Activated CD8-positive, alpha-beta T cell treated with anti-CD3 and anti-CD28 coated beads for 36 hours (primary cell): Measurements from ENCODE around the gene CLDN4. TPM values are rescaled to one million over a fixed set of nuclear protein-coding genes. Genes with fewer than 3 reads are reported as not detected.
"Not testable (repeated sequence)": the region's sequence is repeated elsewhere in the genome, so short reads cannot be mapped to it uniquely, and the experiment has no call there.

Source experiments
- ATAC-seq: fragments of 200-7000 bp; cut with Tn5 transposase; one replicate; pipeline ENCODE4 v1.10.0; 2021; ENCODE audit warnings: mild to moderate bottlenecking, moderate library complexity
- CTCF ChIA-PET: fragments of 350-600 bp; sonication (Branson Sonifier 250); formaldehyde crosslinking; loops from one replicate; lab custom pipeline; 2021; ENCODE audit warnings: antibody characterized with exemption; lab: Charles Lee
- POLR2A ChIA-PET: fragments of 350-600 bp; sonication (Branson Sonifier 250); formaldehyde crosslinking; loops from one replicate; lab custom pipeline; 2021; ENCODE audit warnings: antibody characterized with exemption; lab: Charles Lee
- DNase-seq: peaks from one replicate; pipeline ENCODE4 v3.0.0-alpha.2; 2020
- H3K27ac Mint-ChIP-seq: one replicate; pipeline ENCODE4 v1.8.0; 2021; ENCODE audit warnings: mild to moderate bottlenecking, mixed read lengths
- H3K27me3 Mint-ChIP-seq: one replicate; pipeline ENCODE4 v1.8.0; 2021; ENCODE audit warnings: mixed read lengths
- H3K36me3 Mint-ChIP-seq: one replicate; pipeline ENCODE4 v1.8.0; 2021; ENCODE audit warnings: low read depth, mixed read lengths
- H3K4me1 Mint-ChIP-seq: one replicate; pipeline ENCODE4 v1.8.0; 2021; ENCODE audit warnings: low read depth, mixed read lengths
- H3K4me3 Mint-ChIP-seq: one replicate; pipeline ENCODE4 v1.8.0; 2021; ENCODE audit warnings: mild to moderate bottlenecking, moderate library complexity, mixed read lengths
- H3K9me3 Mint-ChIP-seq: one replicate; pipeline ENCODE4 v1.8.0; 2021; ENCODE audit warnings: mixed read lengths
- CTCF ChIP-seq: fragments of 200-600 bp; IDR thresholded peaks from one replicate; pipeline ENCODE4 v1.8.0; 2022; ENCODE audit warnings: antibody characterized with exemption, mild to moderate bottlenecking
- intact Hi-C: fragments of 100-400 bp; cut with micrococcal nuclease; formaldehyde crosslinking; loops from one replicate; pipeline ENCODE4 v1.10.0; 2022
- total RNA-seq, 2 experiments: library from RNA; stranded (reverse); gene quantifications; one replicate each; pipeline ENCODE4 v1.2.3, GENCODE V29; 2021

Gene CLDN4
- under 1 TPM; 0.20 to 0.72 TPM for total RNA-seq

GRCh38 chr7:73830681-73831583 is at the start of gene CLDN4:
Gene CLDN4, plus strand, starts transcription at chr7:73830996. Its CDS starts 206 bp downstream, at chr7:73831202.
- Mint-ChIP-seq H3K9me3 (no peaks in the 10 kb centered on the region), H3K4me1 (peaks cover 22% of the 10 kb centered on the region), H3K36me3 (no peaks in the 10 kb centered on the region), H3K27me3 (peaks cover 14% of the 10 kb centered on the region), H3K27ac (no peak within 1 kb of the TSS), H3K4me3 (no peak within 1 kb of the TSS)
- ChIA-PET CTCF (no interaction called here), POLR2A (no interaction called here)
- TF ChIP-seq CTCF = no peak
- no peak for DNase-seq
- no peak for ATAC-seq
- intact Hi-C loops = no loop called here

- intact Hi-C loops = no loop called here
- CTCF ChIA-PET = interaction anchor here (1.2 kb wide), 1 partner anchor 10 kb away, joined by 3 read pairs; no protein-coding TSS in a partner anchor
- Mint-ChIP-seq H3K9me3 (no peaks in the 10 kb centered on the region), H3K27ac (no peak overlapping the region), H3K27me3 (no peaks in the 10 kb centered on the region), H3K4me1 (no peaks in the 10 kb centered on the region), H3K36me3 (no peaks in the 10 kb centered on the region), H3K4me3 (no peak overlapping the region)
- no peak for TF ChIP-seq CTCF
- DNase-seq (no peak), ATAC-seq (no peak)
- POLR2A ChIA-PET = interaction anchor here (0.6 kb wide), 1 partner anchor 292 kb away, joined by 3 read pairs; no protein-coding TSS in a partner anchor
Observed at GRCh38 chr7:73786588-73786987, 44.2 kb upstream of the CLDN4 start.

- H3K4me3 Mint-ChIP-seq, H3K27ac Mint-ChIP-seq, DNase-seq, ATAC-seq, H3K9me3 Mint-ChIP-seq, POLR2A ChIA-PET, H3K27me3 Mint-ChIP-seq, intact Hi-C loops, H3K4me1 Mint-ChIP-seq, CTCF ChIA-PET, H3K36me3 Mint-ChIP-seq: not testable (repeated sequence)
Observed at GRCh38 chr7:73787786-73788048, 43.1 kb upstream of the CLDN4 start.

- DNase-seq (no peak), ATAC-seq (no peak)
- no peak overlapping the region for H3K4me3 Mint-ChIP-seq
- intact Hi-C loops = no loop called here
- H3K27ac Mint-ChIP-seq = no peak overlapping the region
- H3K4me1 Mint-ChIP-seq = no peaks in the 10 kb centered on the region
- H3K36me3 Mint-ChIP-seq = no peaks in the 10 kb centered on the region
- TF ChIP-seq CTCF = no peak
- H3K9me3 Mint-ChIP-seq = no peaks in the 10 kb centered on the region
- ChIA-PET POLR2A (no interaction called here), CTCF (no interaction called here)
- peaks cover 3% of the 10 kb centered on the region for H3K27me3 Mint-ChIP-seq
Observed at GRCh38 chr7:73789051-73789450, 41.7 kb upstream of the CLDN4 start.

- ATAC-seq, H3K27me3 Mint-ChIP-seq, POLR2A ChIA-PET, H3K9me3 Mint-ChIP-seq, CTCF ChIA-PET, H3K4me1 Mint-ChIP-seq, intact Hi-C loops, H3K27ac Mint-ChIP-seq, H3K36me3 Mint-ChIP-seq, DNase-seq, H3K4me3 Mint-ChIP-seq: not testable (repeated sequence)
Observed at GRCh38 chr7:73791170-73791690, 39.6 kb upstream of the CLDN4 start.

GRCh38 chr7:73795188-73795587 is 35.6 kb upstream of the CLDN4 start:
- H3K27ac Mint-ChIP-seq, H3K4me3 Mint-ChIP-seq, ATAC-seq, H3K36me3 Mint-ChIP-seq, CTCF ChIA-PET, H3K4me1 Mint-ChIP-seq, H3K9me3 Mint-ChIP-seq, intact Hi-C loops, DNase-seq, H3K27me3 Mint-ChIP-seq: not testable (repeated sequence)
- POLR2A ChIA-PET = interaction anchor here (0.6 kb wide), 1 partner anchor 14 kb away, joined by 3 read pairs; no protein-coding TSS in a partner anchor

- H3K4me3 Mint-ChIP-seq, H3K4me1 Mint-ChIP-seq, H3K9me3 Mint-ChIP-seq, intact Hi-C loops, POLR2A ChIA-PET, H3K36me3 Mint-ChIP-seq, DNase-seq, H3K27ac Mint-ChIP-seq, ATAC-seq, H3K27me3 Mint-ChIP-seq: not testable (repeated sequence)
- CTCF ChIA-PET = interaction anchor here (1.2 kb wide), 1 partner anchor 10 kb away, joined by 3 read pairs; no protein-coding TSS in a partner anchor
Observed at GRCh38 chr7:73796656-73797055, 34.1 kb upstream of the CLDN4 start.

GRCh38 chr7:73797176-73797575 is 33.6 kb upstream of the CLDN4 start:
- CTCF ChIA-PET, H3K9me3 Mint-ChIP-seq, POLR2A ChIA-PET, H3K27ac Mint-ChIP-seq, intact Hi-C loops, H3K27me3 Mint-ChIP-seq, H3K36me3 Mint-ChIP-seq, ATAC-seq, H3K4me3 Mint-ChIP-seq, DNase-seq, H3K4me1 Mint-ChIP-seq: not testable (repeated sequence)
